Measurements from ENCODE around the gene C1GALT1C1L. TPM values are rescaled to one million over a fixed set of nuclear protein-coding genes. Genes with fewer than 3 reads are reported as not detected.

The C1GALT1C1L gene
- 0.12 and 0.48 TPM in 2 replicates for polyA plus RNA-seq (2011; rRNA removed)
- not detected in 2 replicates for polyA minus RNA-seq (2011; rRNA and poly(A)+ RNA removed)

- ChIA-PET CTCF (no interaction called here), POLR2A (no interaction called here)
- DNase-seq (ENCODE audit: low read depth) = peak; percentile 45
- Histone ChIP-seq H3K4me3 (ENCODE audit: low read depth, low read length) (peak within 1 kb of the TSS; percentile 51), H3K36me3 (ENCODE audit: control insufficient read depth, insufficient read depth, low read length) (no peaks in the 10 kb centered on the region), H3K27me3 (ENCODE audit: control insufficient read depth, insufficient read depth, low read length) (no peaks in the 10 kb centered on the region)
- no peak for TF ChIP-seq CTCF (IDR thresholded peaks at IDR 0.05; ENCODE audit: insufficient read depth, low read depth, low read length)
Measured at GRCh38 chr2:43676322-43677050, at the start of gene C1GALT1C1L. Gene C1GALT1C1L, minus strand, starts transcription at chr2:43676429. Its CDS starts 107 bp downstream, at chr2:43676322.

- Histone ChIP-seq H3K27me3 (ENCODE audit: control insufficient read depth, insufficient read depth, low read length) (0 out of 2 replicates have a peak, but pooled peaks cover 1% of the 10 kb centered on the region), H3K36me3 (ENCODE audit: control insufficient read depth, insufficient read depth, low read length) (no peaks in the 10 kb centered on the region), H3K4me3 (ENCODE audit: low read depth, low read length) (no peak overlapping the region)
- ChIA-PET POLR2A (interaction anchor here (0.7 kb wide), 1 partner anchor 1715 kb away, joined by 3 read pairs; no protein-coding TSS in a partner anchor), CTCF (no interaction called here)
- no peak for TF ChIP-seq CTCF (IDR thresholded peaks at IDR 0.05; ENCODE audit: insufficient read depth, low read depth, low read length)
- no peak for DNase-seq (ENCODE audit: low read depth)
Measured at GRCh38 chr2:43725711-43726246, 49.5 kb upstream of the C1GALT1C1L start.

- POLR2A ChIA-PET = interaction anchor here (0.5 to 0.7 kb wide), 2 partner anchors 69 to 1715 kb away, joined by 3 to 5 read pairs; no protein-coding TSS in a partner anchor
- Histone ChIP-seq H3K36me3 (ENCODE audit: control insufficient read depth, insufficient read depth, low read length) (no peaks in the 10 kb centered on the region), H3K27me3 (ENCODE audit: control insufficient read depth, insufficient read depth, low read length) (0 out of 2 replicates have a peak, but pooled peaks cover 1% of the 10 kb centered on the region), H3K4me3 (ENCODE audit: low read depth, low read length) (no peak overlapping the region)
- TF ChIP-seq CTCF (IDR thresholded peaks at IDR 0.05; ENCODE audit: insufficient read depth, low read depth, low read length) = no peak
- DNase-seq (ENCODE audit: low read depth) = no peak
- CTCF ChIA-PET = interaction anchor here (0.6 kb wide), 1 partner anchor 32 kb away, joined by 3 read pairs; no protein-coding TSS in a partner anchor
Measured at GRCh38 chr2:43724728-43725526, 48.7 kb upstream of the C1GALT1C1L start.

GRCh38 chr2:43718530-43719124 lies 42.4 kb upstream of the C1GALT1C1L start:
- H3K4me3 ChIP-seq (ENCODE audit: low read depth, low read length) = no peak overlapping the region
- peaks cover 1% of the 10 kb centered on the region; the same call in 1 of the 2 replicates for H3K27me3 ChIP-seq (ENCODE audit: control insufficient read depth, insufficient read depth, low read length)
- H3K36me3 ChIP-seq (ENCODE audit: control insufficient read depth, insufficient read depth, low read length) = no peaks in the 10 kb centered on the region
- CTCF ChIA-PET = interaction anchor here (0.6 kb wide), 1 partner anchor 43 kb away, joined by 3 read pairs; no protein-coding TSS in a partner anchor
- POLR2A ChIA-PET = no interaction called here
- TF ChIP-seq CTCF (IDR thresholded peaks at IDR 0.05; ENCODE audit: insufficient read depth, low read depth, low read length) = no peak
- DNase-seq (ENCODE audit: low read depth) = no peak
